Spleen (tissue), 11 donors: ENCODE measurements around the gene TMEM179. TPM values are rescaled to one million over a fixed set of nuclear protein-coding genes. Genes with fewer than 3 reads are reported as not detected.

Experiments used
- DNase-seq: peaks from one replicate; pipeline ENCODE4 v3.0.0-alpha.2; 2020
- H3K27ac ChIP-seq, 8 donors: fragments of 200-600 bp; sonication (generic) in 7 of 8; 1 replicate in 4 of 8; 2 replicates in 4 of 8; pipeline versions ENCODE4 v1.5.0 to v1.8.0; 2016 to 2021; ENCODE audit warnings: inconsistent platforms in 4 of 8, mild to moderate bottlenecking in 4 of 8, moderate library complexity in 1 of 8
- H3K27me3 ChIP-seq, 7 donors: fragments of 200-600 bp; sonication (generic) in 6 of 7; replicated peaks in 1 of 7; 1 replicate in 4 of 7; 2 replicates in 3 of 7; pipeline versions ENCODE4 v1.5.0 to v1.8.0; 2016 to 2021; ENCODE audit warnings: inconsistent platforms in 3 of 7, mild to moderate bottlenecking in 1 of 7
- H3K36me3 ChIP-seq, 6 donors: fragments of 200-600 bp; sonication (generic) in 5 of 6; 1 replicate in 4 of 6; 2 replicates in 2 of 6; pipeline versions ENCODE4 v1.5.0 to v1.8.0; 2016 to 2021; ENCODE audit warnings: inconsistent platforms in 2 of 6
- H3K4me1 ChIP-seq, 6 donors: fragments of 200-600 bp; sonication (generic) in 5 of 6; 1 replicate in 3 of 6; 2 replicates in 3 of 6; pipeline versions ENCODE4 v1.5.0 to v1.8.0; 2016 to 2021; ENCODE audit warnings: inconsistent platforms in 3 of 6
- H3K4me3 ChIP-seq, 8 donors: fragments of 200-600 bp; sonication (generic) in 7 of 8; 1 replicate in 4 of 8; 2 replicates in 4 of 8; pipeline versions ENCODE4 v1.5.0 to v1.8.0; 2016 to 2021; ENCODE audit warnings: inconsistent platforms in 4 of 8, mild to moderate bottlenecking in 4 of 8, moderate library complexity in 2 of 8
- H3K9me3 ChIP-seq, 8 donors: fragments of 200-600 bp; sonication (generic) in 7 of 8; 1 replicate in 4 of 8; 2 replicates in 4 of 8; pipeline versions ENCODE4 v1.5.0 to v1.8.0; 2016 to 2021; ENCODE audit warnings: inconsistent platforms in 4 of 8
- POLR2A ChIP-seq, 3 donors: fragments of 450-650 bp; IDR thresholded peaks; one replicate each; pipeline ENCODE4 v1.5.1; 2017; ENCODE audit warnings: antibody characterized with exemption in 3 of 3, mild to moderate bottlenecking in 1 of 3
- POLR2AphosphoS5 ChIP-seq, 3 donors: sonication (generic); formaldehyde crosslinking; IDR thresholded peaks; one replicate each; pipeline ENCODE4 v1.5.1; 2017; ENCODE audit warnings: antibody characterized with exemption in 3 of 3
- WGBS, 5 donors: extraction: QIAGEN DNeasy Blood & Tissue Kit in 3 of 5; methylation state at CpG; one replicate each; pipeline versions ENCODE4 v1.1.5 to v1.1.7; 2013 to 2018; 5-methylcytosine and 5-hydroxymethylcytosine counted together
- intact Hi-C: fragments of 100-400 bp; cut with DNase I; formaldehyde crosslinking; loops from one replicate; pipeline ENCODE4 v1.15.0; 2023; ENCODE audit warnings: low total_unique reads
- polyA plus RNA-seq, 3 donors: library from polyadenylated mRNA; stranded (reverse); fragments of 200-250 nt; gene quantifications; one replicate each; pipeline ENCODE4 v1.2.1, GENCODE V29; 2013
- total RNA-seq, 7 donors: library from RNA; depleted of rRNA in 3 of 7; stranded (reverse); fragments of >200 nt in 3 of 7; fragmentation: NEBNext Ultra II Directional in 4 of 7; extraction: Animal tissue kit (Norgen Biotek cat#: 25700) in 4 of 7; gene quantifications; one replicate each; pipeline versions ENCODE4 v1.1.0 to v1.2.1, GENCODE V29; 2016 to 2021
- TF ChIP-seq, protein P1 (sequence below), 11 experiments: fragments of 200-600 bp in 7 of 11; fragments of 450-650 bp in 4 of 11; sonication (generic) in 4 of 11; IDR thresholded peaks in 8 of 11; conservative IDR thresholded peaks in 3 of 11; 1 replicate in 7 of 11; 2 replicates in 4 of 11; pipeline versions ENCODE4 v1.4.0 to v1.8.0; 2016 to 2021; ENCODE audit warnings: antibody characterized with exemption in 11 of 11, inconsistent platforms in 4 of 11, mild to moderate bottlenecking in 1 of 11
- donor health status: healthy with polysubstance abuse.
- donor health status: DM: no; HTN: no; CAD: no; lungs with moderate emphysema.
- donor health status: DM: no; HTN: no; CAD: no.
- donor health status: Bipolar disorder and iron deficiency.
- donor health status: healthy.
- donor health status: DM: no; HTN: no; CAD: no.
- donor health status: DM: yes; HTN: yes; CAD: no.

Gene TMEM179
- total and polyA plus RNA-seq, 10 donors: 0.08 TPM; not detected in 9

DNA sequence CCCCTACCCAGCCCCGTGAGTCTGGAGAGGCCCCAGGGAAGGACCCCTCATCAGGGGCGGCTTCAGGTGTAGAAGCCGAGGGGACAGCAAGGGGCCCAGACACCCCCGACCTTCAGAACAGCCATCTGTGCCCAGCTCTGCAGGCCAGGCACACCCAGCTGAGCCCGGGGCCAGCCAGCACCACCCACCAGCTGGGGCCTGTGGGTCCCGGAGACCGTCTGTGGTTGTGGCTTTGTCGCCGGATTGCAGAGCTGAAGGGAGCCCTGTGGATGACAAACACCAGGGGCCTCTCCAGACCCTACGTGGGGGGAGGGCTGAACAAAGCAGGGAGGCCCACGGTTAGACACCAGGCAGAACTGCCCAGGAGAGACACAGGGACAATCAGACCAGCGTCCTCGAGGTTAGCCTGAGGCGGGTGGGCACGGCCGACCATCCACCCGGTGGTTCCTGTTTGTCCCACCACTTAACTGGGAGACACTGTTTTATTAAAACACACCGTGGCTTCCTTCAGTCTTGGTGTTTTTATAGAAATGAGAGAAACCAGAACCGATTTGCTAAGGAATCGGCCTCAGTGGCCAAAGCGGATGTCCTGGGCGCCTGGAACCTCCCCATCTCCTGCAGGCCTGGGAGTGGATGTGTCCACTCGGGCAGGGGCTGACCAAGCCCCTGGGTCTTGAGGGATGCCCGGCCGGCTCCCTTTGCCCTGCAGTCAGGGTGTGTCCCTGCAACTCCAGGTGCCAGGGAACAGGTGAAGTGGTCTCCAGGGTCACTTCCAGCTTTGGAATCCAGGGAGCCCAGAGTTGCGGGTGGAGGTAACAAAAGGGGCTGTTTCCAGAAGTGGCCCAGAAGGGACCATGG is 15.0 kb downstream of the TMEM179 start:
- intact Hi-C loops: no loop called here

DNA sequence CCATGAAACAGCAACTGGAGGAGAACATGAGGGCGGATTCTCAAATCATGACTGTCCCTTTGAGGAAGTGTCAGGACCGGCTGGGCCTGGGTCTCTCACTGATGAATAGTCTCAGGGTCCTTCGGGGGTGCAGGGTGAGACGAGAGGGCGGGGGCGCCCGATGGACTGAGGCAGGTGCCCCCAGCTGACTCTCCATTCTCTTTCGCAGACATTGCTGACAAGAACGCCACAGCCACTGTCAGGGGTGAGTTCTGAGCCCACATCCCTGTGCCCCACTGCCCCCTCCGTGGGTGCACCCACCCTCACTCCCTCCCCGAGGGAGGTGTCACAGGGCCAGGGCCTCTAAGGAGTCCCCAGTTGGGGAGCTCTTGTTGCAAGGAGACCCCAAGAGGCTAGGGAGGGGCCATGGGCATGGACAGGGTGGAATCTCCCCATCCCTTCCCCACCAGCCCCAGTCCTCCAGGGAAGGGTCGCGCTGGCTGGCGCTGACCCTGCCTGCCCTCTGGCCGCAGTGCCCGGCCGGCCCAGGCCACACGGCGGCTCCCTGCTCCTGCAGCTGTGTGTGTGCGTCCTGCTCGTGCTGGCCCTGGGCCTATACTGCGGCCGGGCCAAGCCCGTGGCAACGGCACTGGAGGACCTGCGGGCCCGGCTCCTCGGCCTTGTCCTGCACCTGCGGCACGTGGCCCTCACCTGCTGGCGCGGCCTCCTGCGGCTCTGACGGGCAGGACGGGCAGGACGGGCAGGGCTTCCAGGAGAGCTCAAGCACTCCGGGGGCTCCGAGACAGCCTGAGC is 16.3 kb downstream of the TMEM179 start:
- H3K9me3 ChIP-seq: no peaks in the 10 kb centered on the region
- no peak for TF ChIP-seq POLR2A (IDR thresholded peaks at IDR 0.05)
- TF ChIP-seq POLR2AphosphoS5 (IDR thresholded peaks at IDR 0.05): no peak
- TF ChIP-seq, protein P1, sequence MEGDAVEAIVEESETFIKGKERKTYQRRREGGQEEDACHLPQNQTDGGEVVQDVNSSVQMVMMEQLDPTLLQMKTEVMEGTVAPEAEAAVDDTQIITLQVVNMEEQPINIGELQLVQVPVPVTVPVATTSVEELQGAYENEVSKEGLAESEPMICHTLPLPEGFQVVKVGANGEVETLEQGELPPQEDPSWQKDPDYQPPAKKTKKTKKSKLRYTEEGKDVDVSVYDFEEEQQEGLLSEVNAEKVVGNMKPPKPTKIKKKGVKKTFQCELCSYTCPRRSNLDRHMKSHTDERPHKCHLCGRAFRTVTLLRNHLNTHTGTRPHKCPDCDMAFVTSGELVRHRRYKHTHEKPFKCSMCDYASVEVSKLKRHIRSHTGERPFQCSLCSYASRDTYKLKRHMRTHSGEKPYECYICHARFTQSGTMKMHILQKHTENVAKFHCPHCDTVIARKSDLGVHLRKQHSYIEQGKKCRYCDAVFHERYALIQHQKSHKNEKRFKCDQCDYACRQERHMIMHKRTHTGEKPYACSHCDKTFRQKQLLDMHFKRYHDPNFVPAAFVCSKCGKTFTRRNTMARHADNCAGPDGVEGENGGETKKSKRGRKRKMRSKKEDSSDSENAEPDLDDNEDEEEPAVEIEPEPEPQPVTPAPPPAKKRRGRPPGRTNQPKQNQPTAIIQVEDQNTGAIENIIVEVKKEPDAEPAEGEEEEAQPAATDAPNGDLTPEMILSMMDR (IDR thresholded peaks at IDR 0.05 in 8 of 11, conservative IDR thresholded peaks at IDR 0.05 in 3 of 11): no peak
- no peak overlapping the region for H3K4me3 ChIP-seq
- intact Hi-C loops: no loop called here
- H3K4me1 ChIP-seq: peaks cover 0 to 11% (median 0%) of the 10 kb centered on the region in 6 donors
- H3K36me3 ChIP-seq: no peaks in the 10 kb centered on the region
- 76 to 88% (median 87%) methylated on average over 9 to 38 of the region's 38 CpGs for WGBS, 5 donors
- H3K27ac ChIP-seq: no peak overlapping the region
- peaks cover 0 to 70% (median 0%) of the 10 kb centered on the region in 7 donors for H3K27me3 ChIP-seq
- DNase-seq: no peak

More for the DNA sequence above, 15.0 kb downstream of the TMEM179 start:
- Histone ChIP-seq H3K4me3 (no peak overlapping the region), H3K9me3 (no peaks in the 10 kb centered on the region), H3K36me3 (no peaks in the 10 kb centered on the region), H3K27me3 (peaks cover 0 to 64% (median 0%) of the 10 kb centered on the region in 7 donors), H3K27ac (no peak overlapping the region), H3K4me1 (peaks cover 0 to 11% (median 0%) of the 10 kb centered on the region in 6 donors)
- 71 to 88% (median 79%) methylated on average over 15 to 26 of the region's 26 CpGs for WGBS, 5 donors
- no peak for DNase-seq
- TF ChIP-seq, protein P1 (IDR thresholded peaks at IDR 0.05 in 8 of 11, conservative IDR thresholded peaks at IDR 0.05 in 3 of 11): no peak
- no peak for TF ChIP-seq POLR2AphosphoS5 (IDR thresholded peaks at IDR 0.05)
- TF ChIP-seq POLR2A (IDR thresholded peaks at IDR 0.05): no peak

DNA sequence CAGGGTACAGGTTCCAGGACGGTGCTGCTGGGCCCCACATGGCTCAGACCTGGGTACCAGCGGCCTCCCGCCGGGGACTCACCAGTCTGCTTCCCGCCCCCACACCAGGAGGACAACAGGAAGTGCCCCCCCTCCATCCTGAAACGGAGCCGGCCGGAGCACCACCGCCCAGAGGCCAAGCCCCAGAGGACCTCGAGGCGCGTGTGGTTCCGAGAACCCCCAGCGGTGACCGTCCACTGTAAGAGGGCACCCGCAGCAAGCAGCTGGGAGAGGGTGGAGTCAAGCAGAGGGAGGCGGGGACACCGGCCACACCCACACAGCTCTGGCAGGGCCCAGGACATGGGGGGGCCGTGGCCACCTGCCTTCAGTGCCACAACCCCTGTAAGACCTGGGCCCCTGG is 16.9 kb downstream of the TMEM179 start:
- intact Hi-C loops: no loop called here
- H3K27me3 ChIP-seq: peaks cover 0 to 73% (median 0%) of the 10 kb centered on the region in 7 donors

More for the DNA sequence above, 16.9 kb downstream of the TMEM179 start:
- Histone ChIP-seq H3K4me3 (no peak overlapping the region), H3K9me3 (no peaks in the 10 kb centered on the region), H3K36me3 (no peaks in the 10 kb centered on the region), H3K27ac (peak overlapping the region in 1 of 8 donors; percentile 52), H3K4me1 (peaks cover 0 to 11% (median 0%) of the 10 kb centered on the region in 6 donors)
- TF ChIP-seq, protein P1 (IDR thresholded peaks at IDR 0.05 in 8 of 11, conservative IDR thresholded peaks at IDR 0.05 in 3 of 11): no peak
- TF ChIP-seq POLR2A (IDR thresholded peaks at IDR 0.05) (no peak), POLR2AphosphoS5 (IDR thresholded peaks at IDR 0.05) (no peak)
- no peak for DNase-seq
- WGBS, 5 donors: 18 to 51% (median 45%) methylated on average over 8 to 19 of the region's 19 CpGs
